ENCODE measurements around the gene TTC17.

- TF ChIP-seq JUND (IDR thresholded peaks at IDR 0.05; ENCODE audit: low read length) (no peak), EP300 (IDR thresholded peaks at IDR 0.05; ENCODE audit: borderline replicate concordance in 1 of 2, low read depth in 2 of 2, low read length in 2 of 2) (no peak), SIX5 (IDR thresholded peaks at IDR 0.05; ENCODE audit: low read depth, low read length) (no peak)
- TF ChIP-seq, protein P1, sequence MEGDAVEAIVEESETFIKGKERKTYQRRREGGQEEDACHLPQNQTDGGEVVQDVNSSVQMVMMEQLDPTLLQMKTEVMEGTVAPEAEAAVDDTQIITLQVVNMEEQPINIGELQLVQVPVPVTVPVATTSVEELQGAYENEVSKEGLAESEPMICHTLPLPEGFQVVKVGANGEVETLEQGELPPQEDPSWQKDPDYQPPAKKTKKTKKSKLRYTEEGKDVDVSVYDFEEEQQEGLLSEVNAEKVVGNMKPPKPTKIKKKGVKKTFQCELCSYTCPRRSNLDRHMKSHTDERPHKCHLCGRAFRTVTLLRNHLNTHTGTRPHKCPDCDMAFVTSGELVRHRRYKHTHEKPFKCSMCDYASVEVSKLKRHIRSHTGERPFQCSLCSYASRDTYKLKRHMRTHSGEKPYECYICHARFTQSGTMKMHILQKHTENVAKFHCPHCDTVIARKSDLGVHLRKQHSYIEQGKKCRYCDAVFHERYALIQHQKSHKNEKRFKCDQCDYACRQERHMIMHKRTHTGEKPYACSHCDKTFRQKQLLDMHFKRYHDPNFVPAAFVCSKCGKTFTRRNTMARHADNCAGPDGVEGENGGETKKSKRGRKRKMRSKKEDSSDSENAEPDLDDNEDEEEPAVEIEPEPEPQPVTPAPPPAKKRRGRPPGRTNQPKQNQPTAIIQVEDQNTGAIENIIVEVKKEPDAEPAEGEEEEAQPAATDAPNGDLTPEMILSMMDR (IDR thresholded peaks at IDR 0.05; ENCODE audit: control extremely low read depth in 1 of 3, insufficient read depth in 1 of 3, low read depth in 1 of 3, low read length in 3 of 3) = no peak
Measured at GRCh38 chr11:43532041-43532440, 173.3 kb downstream of the TTC17 start.

Data from H1 (cell line).